Activated CD4-positive, CD25-positive, alpha-beta regulatory T cell (primary cell): ENCODE results near the gene GPR155.

Source experiments
- DNase-seq, 4 experiments: peaks; one replicate each; lab custom pipeline; 2025; lab: John Stamatoyannopoulos, UW

GPR155 gene, protein sequence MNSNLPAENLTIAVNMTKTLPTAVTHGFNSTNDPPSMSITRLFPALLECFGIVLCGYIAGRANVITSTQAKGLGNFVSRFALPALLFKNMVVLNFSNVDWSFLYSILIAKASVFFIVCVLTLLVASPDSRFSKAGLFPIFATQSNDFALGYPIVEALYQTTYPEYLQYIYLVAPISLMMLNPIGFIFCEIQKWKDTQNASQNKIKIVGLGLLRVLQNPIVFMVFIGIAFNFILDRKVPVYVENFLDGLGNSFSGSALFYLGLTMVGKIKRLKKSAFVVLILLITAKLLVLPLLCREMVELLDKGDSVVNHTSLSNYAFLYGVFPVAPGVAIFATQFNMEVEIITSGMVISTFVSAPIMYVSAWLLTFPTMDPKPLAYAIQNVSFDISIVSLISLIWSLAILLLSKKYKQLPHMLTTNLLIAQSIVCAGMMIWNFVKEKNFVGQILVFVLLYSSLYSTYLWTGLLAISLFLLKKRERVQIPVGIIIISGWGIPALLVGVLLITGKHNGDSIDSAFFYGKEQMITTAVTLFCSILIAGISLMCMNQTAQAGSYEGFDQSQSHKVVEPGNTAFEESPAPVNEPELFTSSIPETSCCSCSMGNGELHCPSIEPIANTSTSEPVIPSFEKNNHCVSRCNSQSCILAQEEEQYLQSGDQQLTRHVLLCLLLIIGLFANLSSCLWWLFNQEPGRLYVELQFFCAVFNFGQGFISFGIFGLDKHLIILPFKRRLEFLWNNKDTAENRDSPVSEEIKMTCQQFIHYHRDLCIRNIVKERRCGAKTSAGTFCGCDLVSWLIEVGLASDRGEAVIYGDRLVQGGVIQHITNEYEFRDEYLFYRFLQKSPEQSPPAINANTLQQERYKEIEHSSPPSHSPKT

DNA sequence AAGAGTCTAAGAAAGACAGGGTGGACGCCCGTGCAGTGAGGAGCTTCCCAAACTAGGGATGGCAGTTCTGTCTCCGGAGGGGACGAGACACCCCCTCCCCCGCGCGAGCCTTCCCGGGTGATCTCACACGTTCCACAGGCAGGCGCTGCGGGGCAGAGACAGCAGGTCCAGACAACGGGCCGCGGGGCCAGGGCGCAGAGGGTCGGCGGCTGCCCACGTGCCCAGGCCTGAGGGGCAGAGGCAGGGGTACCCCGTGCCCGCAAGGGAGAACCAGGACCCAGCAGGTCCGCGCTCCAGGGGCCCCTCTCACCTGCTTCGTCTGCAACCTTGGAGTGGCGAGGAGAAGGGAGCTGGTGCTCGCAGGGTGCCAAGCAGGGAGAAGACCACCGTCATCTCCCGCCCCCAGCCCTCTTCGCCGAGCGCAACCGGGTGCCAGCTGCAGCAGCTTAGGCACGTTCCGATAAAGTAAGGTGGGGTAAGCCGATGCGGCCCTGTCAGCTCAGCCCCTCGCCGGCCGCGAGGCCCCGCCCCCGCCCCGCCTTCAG, at the start of gene GPR155:
Gene GPR155, minus strand, starts transcription at position 467 of the 545 bp plus-strand sequence. CDS start 5,073 bp downstream, outside the sequence.
- DNase-seq: peak in 3 of 4 experiments; percentile 31 to 37 (median 36)

DNA sequence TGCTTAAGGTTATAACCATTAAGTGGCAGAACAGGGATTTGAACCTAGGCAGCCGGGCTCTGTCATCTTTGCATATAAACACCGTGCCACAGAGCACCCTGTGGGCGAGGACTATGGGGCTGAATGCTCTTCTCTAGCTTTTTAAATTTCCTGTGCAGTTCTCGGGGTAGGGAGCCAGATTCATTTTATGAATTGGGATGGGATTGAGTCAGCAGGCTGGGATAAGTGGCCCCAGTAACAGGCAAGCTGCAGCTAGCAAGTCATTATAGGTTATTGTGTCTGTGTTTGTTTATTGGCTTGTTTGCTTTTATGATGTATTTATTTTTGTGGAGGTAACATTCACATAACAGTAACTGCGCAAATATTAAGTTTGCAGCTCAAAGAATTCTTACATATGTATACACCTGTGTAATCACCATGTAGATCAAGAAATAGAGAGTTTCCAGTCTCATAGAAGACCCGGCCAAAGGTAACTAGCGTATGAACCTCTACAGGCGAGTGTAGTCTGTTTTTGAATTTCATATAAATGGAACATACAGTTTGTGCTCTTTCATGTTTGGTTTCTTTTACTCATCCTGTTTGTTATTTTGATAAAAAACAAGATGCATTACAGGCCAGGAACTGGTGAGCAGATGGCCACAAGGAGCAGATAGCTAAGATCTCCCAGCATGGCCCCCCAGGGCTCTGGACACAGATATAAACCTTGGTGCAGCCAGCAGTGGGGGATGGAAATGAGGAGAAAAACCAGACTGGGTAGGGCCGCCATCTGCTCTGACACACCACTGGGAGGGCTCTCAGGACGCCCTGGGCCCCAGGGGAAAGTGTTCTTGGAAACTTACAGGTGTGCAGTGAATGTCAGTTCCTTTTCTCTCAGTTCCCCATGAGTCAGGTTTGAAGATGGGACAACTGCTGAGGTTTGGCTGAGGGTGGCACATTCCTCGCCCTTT, 49.2 kb upstream of the GPR155 start:
- no peak for DNase-seq

DNA sequence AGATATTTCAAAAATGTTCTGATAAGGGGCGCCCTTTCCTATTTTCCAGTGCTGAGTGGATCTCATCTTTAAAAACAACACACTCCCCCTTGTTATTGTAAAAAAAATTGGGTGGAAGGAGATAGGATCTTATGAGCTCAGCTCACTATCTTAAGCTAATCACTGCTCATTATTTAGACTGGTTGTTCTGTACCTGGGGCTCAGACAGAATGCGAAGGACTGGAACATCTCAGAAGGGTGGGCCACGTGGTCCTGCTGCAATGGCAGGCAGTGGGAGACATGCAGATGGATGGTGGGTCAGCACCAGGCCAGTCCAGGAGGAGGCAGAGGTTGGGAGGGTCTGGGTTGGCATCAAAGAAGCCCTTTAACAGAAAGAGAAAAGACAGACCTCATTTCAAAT, 48.3 kb upstream of the GPR155 start:
- DNase-seq: no peak

DNA sequence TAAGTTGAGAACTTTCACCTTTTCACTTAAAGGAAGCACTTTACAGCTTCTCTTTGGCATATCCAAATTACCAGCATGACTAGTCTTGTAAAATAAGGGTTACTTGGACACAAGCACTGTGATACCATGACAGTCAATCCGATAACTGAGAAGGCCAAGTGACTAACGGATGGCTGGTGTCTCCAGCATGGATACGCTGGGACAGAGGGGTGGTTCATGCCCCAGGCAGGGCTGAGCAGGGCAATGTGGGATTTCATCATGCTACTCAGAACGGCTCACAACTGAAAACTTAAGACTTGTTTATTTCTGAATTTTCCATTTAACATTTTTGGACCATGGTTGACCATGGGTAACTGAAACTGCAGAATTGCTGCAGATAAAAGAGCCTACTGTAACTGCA, 43.1 kb upstream of the GPR155 start:
- no peak for DNase-seq

DNA sequence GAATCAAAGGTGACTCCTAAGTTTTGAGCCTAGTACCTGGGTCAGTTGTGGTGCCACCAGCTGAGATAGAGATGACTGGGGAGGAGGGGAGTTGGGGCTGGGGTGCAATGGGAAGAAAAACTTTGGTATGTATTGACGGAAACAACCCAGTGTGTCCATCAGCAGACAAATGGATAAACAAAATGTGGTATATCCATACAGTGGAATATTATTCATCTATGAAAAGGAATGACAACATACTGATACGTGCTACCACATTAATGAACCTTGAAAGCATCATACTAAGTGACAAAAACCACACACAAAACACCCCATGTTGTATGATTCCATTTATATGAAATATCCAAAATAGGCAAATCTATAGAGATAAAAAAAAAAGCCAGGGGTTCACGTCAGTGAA, 41.1 kb upstream of the GPR155 start:
- no peak for DNase-seq

DNA sequence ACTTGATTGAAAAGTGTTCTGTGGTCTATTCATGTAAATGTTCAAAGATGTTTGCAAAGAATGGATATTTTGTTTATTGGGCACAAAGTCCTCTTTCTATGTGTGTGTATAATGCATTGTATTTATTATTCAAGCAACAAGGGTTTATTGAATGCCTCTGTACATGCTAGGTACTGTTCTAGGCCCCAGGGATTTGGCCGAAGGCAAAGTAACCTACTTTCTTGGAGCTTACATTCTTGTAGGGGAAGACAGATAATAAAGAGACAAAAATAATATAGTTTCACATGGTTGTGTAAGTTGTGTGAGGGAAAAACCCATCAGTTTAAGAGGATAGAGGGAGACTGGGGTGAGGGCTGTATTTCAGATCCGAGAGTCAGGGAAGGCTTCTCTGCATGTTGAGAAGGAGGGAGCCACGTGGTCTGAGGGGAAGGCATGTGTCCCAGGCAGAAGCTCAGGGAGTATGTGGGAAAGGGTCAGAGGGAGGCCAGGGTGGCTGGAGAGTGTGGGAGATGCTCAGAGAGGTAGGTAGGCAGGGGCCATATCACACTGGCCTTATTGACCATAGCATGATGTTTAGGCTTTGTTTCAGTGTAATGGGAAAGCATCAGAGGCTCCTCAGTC, 40.4 kb upstream of the GPR155 start:
- no peak for DNase-seq

DNA sequence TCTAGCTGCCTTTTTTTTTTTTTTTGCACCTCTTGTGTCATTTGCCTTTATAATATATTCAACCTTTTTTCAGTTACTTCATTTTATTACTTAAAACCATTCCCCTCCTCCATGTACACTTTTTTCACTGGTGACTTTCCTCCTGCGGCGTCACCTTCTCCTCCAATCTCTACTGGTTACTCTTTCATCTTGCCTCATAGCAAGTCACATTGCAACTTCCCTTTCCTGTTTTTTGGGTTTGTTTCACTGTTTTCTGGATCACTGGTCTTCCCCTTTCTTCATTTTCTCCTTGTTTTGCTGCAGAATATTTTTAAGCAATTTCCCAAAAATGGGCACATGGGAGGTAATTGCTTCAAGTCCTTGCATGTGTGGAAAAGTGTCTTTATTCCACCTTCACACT, 37.7 kb upstream of the GPR155 start:
- DNase-seq: no peak

DNA sequence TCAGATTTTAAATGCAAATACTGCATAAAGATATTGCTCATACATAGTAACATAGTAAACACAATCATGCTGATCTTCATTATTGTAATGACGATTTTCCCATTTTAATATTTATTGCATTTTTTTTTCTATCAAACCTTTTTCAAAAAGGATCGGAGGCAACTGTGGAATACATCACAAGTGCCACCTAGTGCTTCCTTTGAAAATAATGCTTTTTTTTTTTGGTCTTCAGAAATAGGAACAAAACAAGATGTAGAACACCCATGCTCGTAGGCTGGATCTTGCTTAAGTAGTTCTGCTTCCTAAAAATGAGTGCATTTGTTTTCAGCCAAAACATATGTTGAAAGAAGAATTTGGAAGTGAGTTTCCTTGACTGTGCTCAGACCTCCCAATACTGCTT, 35.7 kb upstream of the GPR155 start:
- no peak for DNase-seq

DNA sequence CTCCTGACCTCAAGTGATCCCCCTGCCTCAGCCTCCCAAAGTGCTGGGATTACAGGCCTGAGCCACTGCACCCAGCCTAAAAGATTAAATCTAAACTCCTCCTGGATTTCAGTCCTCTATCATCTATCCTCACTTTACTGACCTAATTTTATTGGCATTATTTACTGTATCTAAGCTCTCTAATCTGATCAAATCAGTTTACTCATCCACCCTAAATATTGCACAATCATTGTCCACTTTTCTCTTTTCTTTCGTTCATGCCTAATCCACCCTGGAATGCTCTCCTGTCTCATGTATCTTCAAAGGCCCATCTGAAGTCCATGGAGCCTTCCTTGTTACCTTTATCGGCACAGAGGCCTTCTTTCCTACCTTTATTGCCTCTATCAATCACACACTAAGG, 31.6 kb upstream of the GPR155 start:
- no peak for DNase-seq

DNA sequence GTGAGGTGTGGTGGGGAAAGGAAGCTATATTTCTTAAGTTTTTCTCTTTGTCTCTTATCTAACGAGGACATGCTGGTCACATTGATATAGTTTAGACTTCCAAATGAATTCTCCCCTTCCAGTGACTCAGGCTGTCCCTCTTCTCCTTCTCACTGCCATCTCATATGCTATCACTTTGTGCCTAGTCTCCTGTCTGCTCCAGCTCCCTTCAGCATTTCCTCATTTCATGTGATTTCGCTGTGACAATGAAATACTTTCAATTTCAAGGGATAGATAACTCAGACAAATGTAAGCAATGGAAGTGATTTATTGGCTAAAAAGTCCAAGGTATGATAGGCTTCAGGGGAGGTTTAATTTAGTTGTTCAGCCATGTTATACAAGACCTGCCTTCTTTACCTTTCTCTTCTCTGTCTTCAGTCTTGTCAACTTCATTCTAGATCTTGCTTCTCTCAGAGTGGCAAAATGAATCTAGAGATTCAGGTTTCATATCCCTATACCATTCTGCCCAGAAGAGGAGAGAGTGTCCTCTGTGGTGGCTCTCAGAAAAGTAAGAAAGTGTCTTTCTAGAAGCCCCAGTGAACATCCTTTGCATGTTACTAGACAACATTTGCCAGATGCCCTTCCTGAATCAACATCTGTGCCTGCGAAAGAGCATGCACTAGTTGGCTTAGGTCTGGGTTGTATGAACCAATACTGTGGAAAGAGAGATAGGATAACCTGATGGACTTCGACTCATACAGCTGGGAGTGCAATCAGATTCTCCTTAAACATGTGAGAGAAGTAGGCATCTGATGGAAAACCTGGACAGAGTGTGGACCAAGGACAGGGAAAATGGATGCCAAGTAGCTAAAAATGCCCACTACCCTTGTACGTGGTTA, 29.9 kb upstream of the GPR155 start:
- no peak for DNase-seq

DNA sequence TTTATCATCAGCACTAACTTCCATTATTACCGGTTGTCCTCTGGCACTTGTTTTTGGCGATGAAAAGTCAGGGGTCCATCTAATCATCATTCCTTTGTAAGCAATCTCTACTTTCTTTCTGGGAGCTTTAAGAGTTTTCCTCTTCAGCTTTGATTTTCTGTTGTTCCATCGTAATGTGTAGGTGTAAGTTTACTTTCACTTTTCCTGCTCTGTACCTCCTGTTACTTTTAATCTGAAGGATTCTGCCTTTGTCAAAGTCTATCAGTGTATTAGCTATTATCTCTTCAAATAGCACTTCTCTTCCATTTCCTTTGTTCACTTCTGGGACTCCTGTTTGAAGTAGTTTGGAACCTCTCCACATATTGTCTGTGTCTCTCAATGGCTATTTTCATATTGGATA, 25.5 kb upstream of the GPR155 start:
- no peak for DNase-seq

DNA sequence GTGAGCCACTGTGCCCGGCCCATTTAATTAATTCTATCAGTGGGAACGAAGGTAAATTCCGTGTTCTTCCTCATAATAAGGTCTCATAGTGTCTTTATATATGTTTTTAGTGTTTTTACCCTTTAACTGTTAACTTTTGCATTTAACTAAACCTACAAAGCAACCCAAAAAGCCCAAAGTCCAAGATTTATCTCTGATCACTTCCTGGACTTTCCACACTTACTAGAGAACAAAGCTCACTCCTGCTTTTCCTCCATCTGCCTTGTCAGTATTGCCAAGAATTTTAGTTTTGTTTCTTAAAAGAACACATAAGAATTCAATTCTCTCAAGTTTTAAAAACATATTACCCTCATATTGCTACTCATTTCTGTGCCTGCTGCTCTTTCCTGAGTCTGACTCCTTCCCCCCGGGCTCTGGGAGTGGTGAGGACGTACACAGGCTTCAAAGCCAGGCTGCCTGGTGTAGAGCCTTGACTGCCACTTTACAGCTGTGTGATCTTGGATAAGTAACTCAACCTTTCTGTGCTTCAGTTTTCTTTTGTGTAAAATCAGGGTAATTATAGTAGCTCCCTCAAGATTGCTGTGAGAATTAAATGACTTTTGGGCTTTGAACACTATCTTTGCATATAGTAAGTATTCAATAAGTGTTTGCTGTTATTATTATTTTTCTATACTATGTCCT, 24.9 kb upstream of the GPR155 start:
- DNase-seq: no peak

DNA sequence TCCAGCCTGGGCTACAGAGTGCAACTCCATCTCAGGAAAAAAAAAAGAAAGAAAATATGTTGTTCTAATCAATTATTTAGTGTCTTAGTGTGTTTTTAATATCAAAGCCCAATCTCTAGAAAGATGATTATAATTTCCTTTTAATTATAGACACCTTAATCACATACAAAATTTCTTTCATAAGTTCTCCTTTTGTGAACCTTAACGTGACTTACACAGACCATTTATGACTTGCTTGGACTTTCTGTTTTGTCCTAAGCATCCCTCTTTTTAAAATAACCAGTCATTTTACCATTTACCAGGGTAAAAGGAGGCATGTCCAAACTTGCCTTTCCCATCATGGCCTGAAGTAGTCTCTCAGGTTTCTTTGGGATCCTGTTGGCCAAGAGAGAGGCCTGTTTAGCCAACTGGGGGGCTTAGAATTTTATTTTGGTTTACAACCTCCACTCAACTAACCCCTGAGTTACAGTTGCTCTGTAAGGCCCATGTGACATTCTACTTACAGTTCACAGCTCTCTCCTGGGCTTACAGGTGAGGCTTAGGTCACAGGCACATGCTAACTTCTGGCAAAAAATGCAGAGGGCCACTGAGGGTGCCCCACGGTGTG, 23.9 kb upstream of the GPR155 start:
- DNase-seq: no peak

DNA sequence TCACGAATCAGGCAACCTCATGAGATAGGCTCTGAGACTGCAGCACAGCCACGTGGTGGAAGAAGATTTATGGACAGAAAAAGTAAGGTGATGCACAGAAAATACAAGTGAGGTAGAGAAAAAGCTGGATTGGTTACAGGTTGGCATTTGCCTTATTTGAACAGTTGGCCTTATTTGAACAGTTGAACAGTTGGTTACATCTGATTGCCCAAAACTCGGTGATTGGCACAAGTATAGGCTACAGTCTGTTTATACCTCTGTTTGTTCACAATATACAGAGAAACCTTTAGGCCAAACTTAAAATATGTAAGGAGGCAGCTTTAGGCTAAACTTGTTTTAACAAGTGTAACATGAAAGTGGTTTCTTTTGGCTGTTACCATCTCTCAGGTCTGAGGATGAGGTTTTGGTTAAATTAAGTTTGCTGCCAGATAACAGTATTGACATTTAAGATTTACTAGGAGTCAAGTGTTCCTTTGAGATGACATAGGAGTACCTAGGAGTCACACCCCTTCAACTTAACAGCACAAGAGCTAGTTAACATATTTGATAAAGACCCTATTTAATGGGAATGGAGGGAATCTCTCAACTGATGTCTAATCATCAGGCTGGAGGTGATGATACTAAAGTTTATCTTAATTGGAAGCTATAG, 16.5 kb upstream of the GPR155 start:
- no peak for DNase-seq

DNA sequence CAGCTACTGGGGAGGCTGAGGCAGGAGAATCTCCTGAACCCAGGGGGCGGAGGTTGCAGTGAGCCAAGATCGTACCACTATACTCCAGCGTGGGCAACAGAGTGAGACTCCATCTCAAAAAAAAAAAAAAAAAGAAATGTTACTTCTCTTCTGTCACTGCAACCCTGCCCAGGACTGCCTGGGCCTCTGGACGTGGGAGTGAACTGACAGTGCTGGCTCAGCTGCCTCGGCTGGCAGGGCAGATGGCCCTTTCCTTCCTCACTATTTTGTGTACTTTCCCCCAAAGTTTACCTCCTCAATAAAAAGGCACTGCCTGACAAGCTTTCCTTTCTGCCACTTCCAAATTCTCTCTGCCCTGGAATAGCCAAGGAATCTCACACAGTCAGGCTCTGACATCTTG, 12.5 kb upstream of the GPR155 start:
- DNase-seq: no peak

DNA sequence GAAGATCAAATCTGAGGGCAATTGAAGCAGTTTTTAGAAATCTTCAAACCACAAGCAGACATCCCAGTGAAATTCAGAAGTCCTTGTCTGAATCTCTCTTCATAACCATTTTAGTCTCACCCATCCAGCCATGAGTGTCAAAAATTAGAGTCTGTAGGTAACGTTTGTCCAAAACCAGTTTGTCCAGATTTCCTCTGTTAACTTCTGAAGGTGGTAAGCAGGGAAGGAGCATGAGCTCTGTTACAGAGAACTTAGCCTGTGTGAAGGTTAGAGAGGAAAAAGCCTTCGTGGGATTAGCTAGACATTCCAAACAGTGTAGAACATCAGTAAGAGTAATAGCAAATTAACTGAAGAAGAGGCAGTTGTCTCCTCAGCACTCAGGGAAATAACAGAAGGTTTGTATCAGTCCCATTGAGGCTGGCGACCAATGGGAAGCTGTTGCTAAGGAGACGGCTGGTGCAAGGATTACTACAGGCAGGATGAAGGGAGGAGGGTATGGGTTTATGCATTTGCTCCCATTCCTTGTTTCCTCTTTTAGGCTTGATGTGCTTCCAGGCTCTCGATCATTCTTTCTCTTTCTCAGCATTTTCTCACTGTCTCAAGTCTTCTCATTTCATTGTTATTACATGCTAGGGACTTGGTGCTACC, 8.7 kb upstream of the GPR155 start:
- DNase-seq: no peak

DNA sequence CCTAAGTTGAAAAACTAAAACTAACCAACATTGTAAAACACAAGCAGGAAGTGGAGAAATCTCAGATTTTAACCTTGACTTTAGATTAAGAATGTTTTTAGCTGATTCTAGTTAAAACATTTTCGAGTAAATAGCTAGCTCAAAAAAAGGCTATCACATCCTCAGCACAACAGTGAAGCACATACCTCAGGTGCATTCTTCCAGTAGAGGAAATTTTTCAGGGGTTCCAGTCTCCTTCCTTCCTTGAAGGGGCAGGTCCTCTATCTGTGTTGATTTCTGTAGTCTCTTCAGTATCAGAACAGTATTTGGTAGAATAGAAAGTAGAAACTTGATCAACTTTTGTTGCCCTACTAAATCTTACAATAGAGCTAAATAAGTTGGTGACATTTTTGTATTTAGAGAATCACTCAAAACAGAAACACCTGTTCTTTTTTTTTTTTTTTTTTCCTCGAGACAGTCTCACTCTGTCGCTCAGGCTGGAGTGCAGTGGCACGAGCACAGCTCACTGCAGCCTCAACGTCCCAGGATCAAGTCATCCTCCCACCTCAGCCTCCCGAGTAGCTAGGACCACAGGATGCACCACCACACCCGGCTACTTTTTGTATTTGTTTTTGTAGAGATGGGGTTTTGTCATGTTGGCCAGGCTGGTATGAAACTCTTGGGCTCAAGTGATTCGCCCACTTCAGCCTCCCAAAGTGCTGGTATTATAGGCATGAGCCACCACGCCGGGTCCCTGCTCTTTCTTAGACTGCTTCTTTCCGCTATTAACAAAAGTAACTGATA, 6.9 kb upstream of the GPR155 start:
- no peak for DNase-seq
